ENCODE data around the gene AFM. TPM values are rescaled to one million over a fixed set of nuclear protein-coding genes. Genes with fewer than 3 reads are reported as not detected.

AFM gene
- total RNA-seq, 2 experiments from 2014 or later = not detected

- no peak for ATAC-seq (ENCODE audit: poor library complexity)
- Histone ChIP-seq H3K27ac (ENCODE audit: low read depth in 1 of 2, low read length in 2 of 2) (no peak overlapping the region), H3K4me3 (ENCODE audit: low read length) (no peak overlapping the region), H3K27me3 (ENCODE audit: control insufficient read depth in 1 of 2, insufficient read depth in 2 of 2, low read length in 2 of 2) (no peaks in the 10 kb centered on the region), H3K36me3 (ENCODE audit: insufficient read depth, low read length) (no peaks in the 10 kb centered on the region), H3K4me1 (ENCODE audit: insufficient read depth, low read length) (no peaks in the 10 kb centered on the region), H3K9me3 (ENCODE audit: control insufficient read depth in 1 of 2, insufficient read depth in 1 of 2, low read length in 2 of 2) (no peaks in the 10 kb centered on the region)
- Mint-ChIP-seq H3K27ac (no peak overlapping the region), H3K9me3 (no peaks in the 10 kb centered on the region), H3K4me3 (no peak overlapping the region), H3K4me1 (ENCODE audit: low read depth) (no peaks in the 10 kb centered on the region), H3K36me3 (ENCODE audit: low read depth) (no peaks in the 10 kb centered on the region), H3K27me3 (peaks cover 15% of the 10 kb centered on the region)
- TF ChIP-seq CTCF (IDR thresholded peaks at IDR 0.05) = no peak
- DNase-seq = no peak
- intact Hi-C loops (cut with DNase I, micrococcal nuclease) = loop anchor here in 1 of 2 experiments (10.0 kb wide), 1 partner anchor 734 kb away; no protein-coding TSS in a partner anchor
- ChIA-PET POLR2A (no interaction called here), CTCF (interaction anchor here (0.5 kb wide), 1 partner anchor 21 kb away, joined by 3 read pairs; no protein-coding TSS in a partner anchor)
Measured at GRCh38 chr4:73438582-73439215, 42.8 kb upstream of the AFM start.

- intact Hi-C loops (cut with DNase I, micrococcal nuclease) = loop anchor here in 1 of 2 experiments (10.0 kb wide), 1 partner anchor 735 kb away; no protein-coding TSS in a partner anchor
- TF ChIP-seq CTCF (IDR thresholded peaks at IDR 0.05) = no peak
- Mint-ChIP-seq H3K9me3 (no peaks in the 10 kb centered on the region), H3K36me3 (ENCODE audit: low read depth) (no peaks in the 10 kb centered on the region), H3K4me3 (no peak overlapping the region), H3K27ac (no peak overlapping the region), H3K27me3 (peaks cover 17% of the 10 kb centered on the region), H3K4me1 (ENCODE audit: low read depth) (no peaks in the 10 kb centered on the region)
- POLR2A ChIA-PET = no interaction called here
- H3K36me3 ChIP-seq (ENCODE audit: insufficient read depth, low read length) = no peaks in the 10 kb centered on the region
- ATAC-seq (ENCODE audit: poor library complexity) (no peak), DNase-seq (no peak)
- H3K9me3 ChIP-seq (ENCODE audit: control insufficient read depth in 1 of 2, insufficient read depth in 1 of 2, low read length in 2 of 2) = no peaks in the 10 kb centered on the region
- CTCF ChIA-PET = no interaction called here
- no peaks in the 10 kb centered on the region for H3K27me3 ChIP-seq (ENCODE audit: control insufficient read depth in 1 of 2, insufficient read depth in 2 of 2, low read length in 2 of 2)
- H3K4me1 ChIP-seq (ENCODE audit: insufficient read depth, low read length) = no peaks in the 10 kb centered on the region
- H3K4me3 ChIP-seq (ENCODE audit: low read length) = no peak overlapping the region
- H3K27ac ChIP-seq (ENCODE audit: low read depth in 1 of 2, low read length in 2 of 2) = no peak overlapping the region
Measured at GRCh38 chr4:73439445-73439844, 42.1 kb upstream of the AFM start.

GRCh38 chr4:73439991-73440390 lies 41.6 kb upstream of the AFM start:
- H3K36me3 ChIP-seq (ENCODE audit: insufficient read depth, low read length) = no peaks in the 10 kb centered on the region
- no peak for DNase-seq
- no peak for TF ChIP-seq CTCF (IDR thresholded peaks at IDR 0.05)
- H3K9me3 ChIP-seq (ENCODE audit: control insufficient read depth in 1 of 2, insufficient read depth in 1 of 2, low read length in 2 of 2) = no peaks in the 10 kb centered on the region
- H3K36me3 Mint-ChIP-seq (ENCODE audit: low read depth) = no peaks in the 10 kb centered on the region
- H3K4me1 ChIP-seq (ENCODE audit: insufficient read depth, low read length) = no peaks in the 10 kb centered on the region
- H3K4me1 Mint-ChIP-seq (ENCODE audit: low read depth) = no peaks in the 10 kb centered on the region
- H3K27me3 ChIP-seq (ENCODE audit: control insufficient read depth in 1 of 2, insufficient read depth in 2 of 2, low read length in 2 of 2) = no peaks in the 10 kb centered on the region
- H3K4me3 ChIP-seq (ENCODE audit: low read length) = no peak overlapping the region
- peaks cover 19% of the 10 kb centered on the region for H3K27me3 Mint-ChIP-seq
- no peak overlapping the region for H3K4me3 Mint-ChIP-seq
- no peak overlapping the region for H3K27ac ChIP-seq (ENCODE audit: low read depth in 1 of 2, low read length in 2 of 2)
- CTCF ChIA-PET = no interaction called here
- H3K9me3 Mint-ChIP-seq = no peaks in the 10 kb centered on the region
- no peak for ATAC-seq (ENCODE audit: poor library complexity)
- intact Hi-C loops (cut with DNase I, micrococcal nuclease) = loop anchor here in 1 of 2 experiments (10.0 kb wide), 1 partner anchor 735 kb away; no protein-coding TSS in a partner anchor
- POLR2A ChIA-PET = no interaction called here
- no peak overlapping the region for H3K27ac Mint-ChIP-seq
